Immature natural killer cell (primary cell): ENCODE measurements around the gene DOCK4. TPM values are rescaled to one million over a fixed set of nuclear protein-coding genes. Genes with fewer than 3 reads are reported as not detected.
"Not testable (repeated sequence)": the region's sequence is repeated elsewhere in the genome, so short reads cannot be mapped to it uniquely, and the experiment has no call there.

Experiments used
- DNase-seq, 3 donors: peaks; one replicate each; pipeline ENCODE4 v3.0.0; 2022; ENCODE audit warnings: mixed read lengths in 1 of 3
- H3K27ac Mint-ChIP-seq, 6 donors: one replicate each; pipeline ENCODE4 v1.8.0; 2020; ENCODE audit warnings: mixed read lengths in 6 of 6, mild to moderate bottlenecking in 5 of 6, inconsistent platforms in 4 of 6, moderate library complexity in 3 of 6
- H3K27me3 Mint-ChIP-seq, 3 donors: one replicate each; pipeline ENCODE4 v1.8.0; 2020 to 2021; ENCODE audit warnings: low read depth in 3 of 3, mild to moderate bottlenecking in 3 of 3, mixed read lengths in 3 of 3, moderate library complexity in 3 of 3, inconsistent platforms in 1 of 3
- H3K36me3 Mint-ChIP-seq, 3 donors: one replicate each; pipeline ENCODE4 v1.8.0; 2020; ENCODE audit warnings: mixed read lengths in 3 of 3, inconsistent platforms in 2 of 3, mild to moderate bottlenecking in 2 of 3
- H3K4me1 Mint-ChIP-seq, 2 donors: one replicate each; pipeline ENCODE4 v1.8.0; 2020; ENCODE audit warnings: inconsistent platforms in 2 of 2, mild to moderate bottlenecking in 2 of 2, mixed read lengths in 2 of 2, moderate library complexity in 1 of 2
- H3K4me3 Mint-ChIP-seq, 5 donors: one replicate each; pipeline ENCODE4 v1.8.0; 2020; ENCODE audit warnings: mild to moderate bottlenecking in 5 of 5, mixed read lengths in 5 of 5, inconsistent platforms in 3 of 5, moderate library complexity in 3 of 5
- H3K9me3 Mint-ChIP-seq, 6 donors: one replicate each; pipeline ENCODE4 v1.8.0; 2020; ENCODE audit warnings: mild to moderate bottlenecking in 6 of 6, mixed read lengths in 6 of 6, inconsistent platforms in 4 of 6, moderate library complexity in 3 of 6
- polyA plus RNA-seq, 3 donors: library from polyadenylated mRNA; unstranded; fragments of 300-500 nt; fragmentation: Illumina TruSeq; gene quantifications; one replicate each; pipeline ENCODE4 v1.2.3, GENCODE V29; 2021

DOCK4 gene
- polyA plus RNA-seq, 3 donors from 2014 or later = 0.18 TPM; not detected in 2

DNA sequence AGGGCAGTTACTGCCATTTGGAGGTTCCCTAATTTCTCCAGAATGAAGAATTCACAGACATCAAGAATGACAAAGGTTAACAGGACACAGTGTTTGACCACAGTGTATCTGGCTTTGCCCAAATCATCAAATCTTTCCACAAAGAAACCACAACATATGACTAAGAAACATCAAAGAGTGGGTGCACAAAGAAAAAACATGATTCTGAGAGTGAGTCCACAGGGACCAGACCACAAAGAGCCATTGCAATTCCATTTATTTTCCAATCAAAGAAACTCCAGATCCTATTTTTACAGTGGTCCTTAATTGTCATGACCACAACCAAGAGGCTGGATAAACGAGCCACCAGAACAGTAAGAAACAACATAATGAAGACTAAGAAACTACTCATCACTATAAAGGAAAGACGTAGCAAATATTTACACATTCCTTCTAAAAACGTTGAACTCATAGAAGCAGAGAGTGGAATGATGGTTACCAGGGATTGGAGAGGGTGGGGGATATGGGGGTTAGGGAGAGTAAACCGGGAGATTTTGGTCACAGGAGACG, 286.5 kb downstream of the DOCK4 start:
- H3K4me1 Mint-ChIP-seq = no peaks in the 10 kb centered on the region
- peaks cover 1 to 2% (median 2%) of the 10 kb centered on the region in 3 donors for H3K27me3 Mint-ChIP-seq
- DNase-seq = no peak
- no peak overlapping the region for H3K4me3 Mint-ChIP-seq
- no peak overlapping the region for H3K27ac Mint-ChIP-seq
- peaks cover 0 to 6% (median 0%) of the 10 kb centered on the region in 6 donors for H3K9me3 Mint-ChIP-seq
- no peaks in the 10 kb centered on the region for H3K36me3 Mint-ChIP-seq

DNA sequence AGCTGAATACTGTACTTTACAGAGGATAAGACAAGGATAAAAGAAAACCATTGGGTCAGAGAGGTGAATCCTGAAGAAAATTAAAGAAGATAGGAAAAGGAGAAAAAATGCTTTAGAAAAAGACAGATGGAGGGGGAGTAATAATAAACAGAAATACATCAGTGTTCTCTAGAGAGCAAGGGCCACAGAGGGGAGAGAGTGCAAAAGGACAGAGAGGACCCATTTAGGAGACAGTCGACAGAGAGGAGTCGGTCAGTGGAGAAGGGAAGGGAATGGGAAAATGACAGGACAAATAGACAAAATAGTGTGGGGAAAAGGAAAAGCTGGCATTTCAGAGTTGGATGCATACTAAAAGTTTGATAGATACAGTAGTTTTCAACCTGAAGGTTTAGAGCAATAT, 287.0 kb downstream of the DOCK4 start:
- H3K27me3 Mint-ChIP-seq = peaks cover 1 to 3% (median 2%) of the 10 kb centered on the region in 3 donors
- DNase-seq = no peak
- H3K9me3 Mint-ChIP-seq = peaks cover 0 to 6% (median under 1%) of the 10 kb centered on the region in 6 donors
- H3K27ac Mint-ChIP-seq = no peak overlapping the region
- no peaks in the 10 kb centered on the region for H3K36me3 Mint-ChIP-seq
- no peak overlapping the region for H3K4me3 Mint-ChIP-seq
- H3K4me1 Mint-ChIP-seq = no peaks in the 10 kb centered on the region

DNA sequence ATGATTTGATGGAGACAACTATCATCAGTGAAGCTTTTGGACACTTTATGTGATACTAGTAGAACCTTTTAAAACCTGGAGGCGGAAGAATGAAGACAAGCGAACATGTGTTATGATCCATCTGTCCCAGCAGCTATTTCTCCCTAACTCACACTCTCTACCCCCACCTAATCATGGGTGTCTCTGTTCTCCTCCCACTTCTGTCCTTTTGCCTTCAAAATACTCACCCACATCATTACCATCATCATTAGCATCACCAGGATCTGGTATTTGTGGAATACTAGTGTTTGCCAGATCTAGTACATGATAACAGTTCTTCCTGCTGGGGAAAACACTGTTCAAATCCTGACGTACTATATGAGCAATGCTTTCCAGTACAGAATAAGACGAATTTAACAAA, 287.7 kb downstream of the DOCK4 start:
- H3K36me3 Mint-ChIP-seq = no peaks in the 10 kb centered on the region
- DNase-seq = no peak
- no peak overlapping the region for H3K27ac Mint-ChIP-seq
- peaks cover 0 to 6% (median 1%) of the 10 kb centered on the region in 6 donors for H3K9me3 Mint-ChIP-seq
- H3K4me3 Mint-ChIP-seq = no peak overlapping the region
- peaks cover 1 to 3% (median 2%) of the 10 kb centered on the region in 3 donors for H3K27me3 Mint-ChIP-seq
- H3K4me1 Mint-ChIP-seq = no peaks in the 10 kb centered on the region

DNA sequence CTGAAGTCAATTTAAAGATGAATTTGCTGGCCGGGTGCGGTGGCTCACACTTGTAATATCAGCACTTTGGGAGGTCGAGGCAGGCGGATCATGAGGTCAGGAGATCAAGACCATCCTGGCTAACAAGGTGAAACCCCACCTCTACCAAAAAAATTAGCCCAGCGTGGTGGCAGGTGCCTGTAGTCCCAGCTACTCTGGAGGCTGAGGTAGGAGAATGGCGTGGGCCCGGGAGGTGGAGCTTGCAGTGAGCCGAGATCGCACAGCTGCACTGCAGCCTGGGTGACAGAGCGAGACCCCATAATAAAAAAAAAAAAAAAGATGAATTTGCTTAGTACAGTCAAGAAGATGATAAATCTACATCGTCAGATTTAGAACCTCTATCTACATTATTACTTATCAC, 288.8 kb downstream of the DOCK4 start:
- not testable (repeated sequence) for H3K9me3 Mint-ChIP-seq, H3K4me1 Mint-ChIP-seq, H3K4me3 Mint-ChIP-seq, H3K27me3 Mint-ChIP-seq, H3K36me3 Mint-ChIP-seq, H3K27ac Mint-ChIP-seq, DNase-seq

DNA sequence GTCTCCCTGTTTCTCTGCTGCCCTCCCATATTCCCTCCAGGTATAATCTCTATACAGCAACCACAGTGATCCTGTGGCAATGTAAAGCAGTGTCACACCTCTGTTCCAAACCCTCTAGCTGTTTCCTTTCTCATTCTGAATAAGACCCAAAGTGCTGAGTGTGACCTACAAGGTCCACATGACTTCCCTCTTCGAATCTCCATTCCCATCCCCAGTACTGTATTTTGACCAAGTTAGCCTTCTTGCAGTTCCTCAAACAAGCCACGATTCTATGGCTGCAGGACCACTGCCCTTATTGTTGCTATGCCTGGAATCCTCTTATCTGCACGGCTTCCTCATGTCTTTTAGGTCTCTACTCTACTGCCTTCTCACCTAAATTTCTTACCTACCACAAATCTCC, 291.9 kb downstream of the DOCK4 start:
- Mint-ChIP-seq H3K27ac (no peak overlapping the region), H3K36me3 (no peaks in the 10 kb centered on the region), H3K4me3 (no peak overlapping the region), H3K9me3 (peaks cover 0 to 5% (median 4%) of the 10 kb centered on the region in 6 donors), H3K4me1 (no peaks in the 10 kb centered on the region), H3K27me3 (peaks cover 1 to 2% (median 2%) of the 10 kb centered on the region in 3 donors)
- DNase-seq = no peak

DNA sequence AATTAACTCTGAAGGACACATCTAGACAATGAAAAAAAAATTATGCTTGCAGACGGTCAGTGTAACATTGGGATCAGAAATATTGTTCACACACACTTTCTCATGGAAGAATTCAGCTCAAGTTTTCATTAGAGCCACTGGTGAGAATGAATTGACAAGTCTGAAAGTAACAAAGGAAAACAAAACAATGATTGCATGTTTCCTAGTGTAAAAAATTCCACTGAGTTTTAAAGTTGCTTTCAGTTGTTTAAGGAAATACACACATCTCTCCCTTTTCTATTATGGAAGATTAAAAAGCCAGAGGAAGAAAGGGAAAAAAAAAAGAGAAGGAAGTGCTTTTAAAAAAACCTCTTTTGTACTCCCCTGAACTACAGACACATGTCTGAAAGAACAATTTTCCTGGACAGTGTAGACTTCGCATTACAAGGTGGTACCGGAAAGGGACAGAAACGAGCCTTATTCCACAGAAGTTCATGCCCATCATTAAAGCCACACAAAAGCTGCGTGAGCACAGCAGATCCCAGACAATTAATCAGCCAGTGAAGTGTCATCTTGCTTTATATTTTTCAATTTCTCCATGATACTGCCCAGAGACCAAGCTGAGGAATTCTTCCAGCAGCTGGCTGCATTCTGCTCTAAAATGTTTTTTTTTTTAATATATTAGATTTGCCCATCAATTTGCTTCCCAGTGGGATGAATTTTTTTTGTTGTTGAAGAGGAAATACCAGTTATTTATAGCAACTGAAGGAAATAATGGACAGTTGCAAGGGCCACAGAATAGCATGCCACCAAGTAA, 294.8 kb downstream of the DOCK4 start:
- no peaks in the 10 kb centered on the region for H3K36me3 Mint-ChIP-seq
- no peak for DNase-seq
- H3K9me3 Mint-ChIP-seq = peaks cover 2 to 11% (median 4%) of the 10 kb centered on the region in 6 donors
- no peaks in the 10 kb centered on the region for H3K4me1 Mint-ChIP-seq
- H3K27me3 Mint-ChIP-seq = peaks cover 0 to 2% (median 0%) of the 10 kb centered on the region in 3 donors
- no peak overlapping the region for H3K27ac Mint-ChIP-seq
- no peak overlapping the region for H3K4me3 Mint-ChIP-seq

DNA sequence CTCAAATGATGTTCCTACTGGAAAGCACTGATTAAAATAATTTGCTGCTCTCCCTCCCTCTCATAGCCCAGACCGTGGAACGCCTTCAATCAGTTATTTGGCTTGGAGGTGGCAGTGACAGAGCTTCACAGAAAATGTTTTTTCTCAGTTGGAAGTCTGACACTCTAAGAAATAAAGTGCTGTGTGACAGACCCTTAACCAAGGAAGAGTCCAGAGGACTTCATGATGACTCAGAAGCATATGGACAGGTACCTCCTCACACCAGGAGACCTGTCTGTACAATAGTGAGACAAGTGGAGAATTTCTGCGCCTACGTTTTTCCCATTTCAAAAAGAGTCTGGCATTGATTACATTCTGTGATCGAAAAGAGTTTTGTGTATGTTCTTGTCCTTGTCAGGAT, 295.5 kb downstream of the DOCK4 start:
- H3K27me3 Mint-ChIP-seq = peaks cover 0 to 2% (median 0%) of the 10 kb centered on the region in 3 donors
- no peak overlapping the region for H3K4me3 Mint-ChIP-seq
- no peak for DNase-seq
- H3K9me3 Mint-ChIP-seq = peaks cover 2 to 13% (median 6%) of the 10 kb centered on the region in 6 donors
- H3K27ac Mint-ChIP-seq = no peak overlapping the region
- H3K36me3 Mint-ChIP-seq = no peaks in the 10 kb centered on the region
- no peaks in the 10 kb centered on the region for H3K4me1 Mint-ChIP-seq

DNA sequence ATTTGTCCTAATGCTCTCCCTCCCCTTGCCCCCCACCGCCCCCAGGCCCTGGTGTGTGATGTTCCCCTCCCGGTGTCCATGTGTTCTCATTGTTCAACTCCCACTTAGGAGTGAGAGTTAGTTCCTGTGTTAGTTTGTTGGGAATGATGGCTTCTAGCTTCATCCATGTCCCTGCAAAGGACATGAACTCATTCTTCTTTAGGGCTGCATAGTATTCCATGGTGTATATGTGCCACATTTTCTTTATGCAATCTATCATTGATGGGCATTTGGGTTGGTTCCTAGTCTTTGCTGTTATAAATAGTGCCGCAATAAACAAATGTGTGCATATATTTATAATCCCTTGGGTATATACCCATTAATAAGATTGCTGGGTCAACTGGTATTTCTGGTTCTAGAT, 297.5 kb downstream of the DOCK4 start:
- DNase-seq, H3K36me3 Mint-ChIP-seq, H3K4me1 Mint-ChIP-seq, H3K4me3 Mint-ChIP-seq, H3K27ac Mint-ChIP-seq, H3K27me3 Mint-ChIP-seq, H3K9me3 Mint-ChIP-seq: not testable (repeated sequence)

DNA sequence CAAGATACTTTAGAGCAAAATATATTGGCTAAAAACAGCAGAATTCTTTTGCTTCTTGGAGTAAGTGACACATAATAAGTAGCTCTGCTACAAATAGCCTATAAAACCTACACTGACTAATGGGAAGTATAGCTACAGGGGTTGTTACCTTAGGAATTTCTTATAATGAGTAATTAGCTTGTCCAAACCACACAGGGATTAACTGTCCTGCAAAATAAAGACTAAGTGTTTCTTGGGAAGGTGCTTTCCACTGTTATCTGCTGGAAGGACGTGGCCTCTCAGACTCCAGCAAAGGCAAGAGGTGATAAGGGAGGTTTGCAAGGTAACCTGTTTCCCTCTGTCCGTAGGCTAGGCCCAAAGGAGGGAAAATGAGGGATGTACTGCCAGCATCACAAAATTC, 302.4 kb downstream of the DOCK4 start:
- no peaks in the 10 kb centered on the region for H3K27me3 Mint-ChIP-seq
- H3K4me3 Mint-ChIP-seq = no peak overlapping the region
- H3K36me3 Mint-ChIP-seq = no peaks in the 10 kb centered on the region
- DNase-seq = no peak
- H3K4me1 Mint-ChIP-seq = no peaks in the 10 kb centered on the region
- H3K9me3 Mint-ChIP-seq = peaks cover 0 to 9% (median 3%) of the 10 kb centered on the region in 6 donors
- no peak overlapping the region for H3K27ac Mint-ChIP-seq

DNA sequence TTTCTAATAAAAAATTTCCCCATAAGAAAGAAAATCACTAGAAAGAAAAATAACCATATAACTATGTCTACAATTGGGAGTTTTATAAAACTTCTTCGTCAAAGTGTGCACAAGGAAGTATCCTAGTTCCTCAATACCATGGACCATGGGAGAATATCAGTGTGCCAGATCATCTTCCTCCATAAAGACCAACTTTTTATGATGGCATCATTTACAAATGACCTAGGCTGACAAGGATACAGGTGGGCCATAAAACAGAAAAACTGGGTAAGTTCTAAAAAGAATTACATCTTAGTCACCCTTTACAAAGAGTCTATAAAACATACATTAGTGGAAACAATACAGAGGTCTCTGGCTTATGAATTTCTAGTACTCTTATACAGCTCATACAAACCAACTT, 303.2 kb downstream of the DOCK4 start:
- peaks cover 0 to 10% (median 3%) of the 10 kb centered on the region in 6 donors for H3K9me3 Mint-ChIP-seq
- H3K27ac Mint-ChIP-seq = no peak overlapping the region
- no peak overlapping the region for H3K4me3 Mint-ChIP-seq
- H3K27me3 Mint-ChIP-seq = no peaks in the 10 kb centered on the region
- no peaks in the 10 kb centered on the region for H3K36me3 Mint-ChIP-seq
- DNase-seq = no peak
- no peaks in the 10 kb centered on the region for H3K4me1 Mint-ChIP-seq

DNA sequence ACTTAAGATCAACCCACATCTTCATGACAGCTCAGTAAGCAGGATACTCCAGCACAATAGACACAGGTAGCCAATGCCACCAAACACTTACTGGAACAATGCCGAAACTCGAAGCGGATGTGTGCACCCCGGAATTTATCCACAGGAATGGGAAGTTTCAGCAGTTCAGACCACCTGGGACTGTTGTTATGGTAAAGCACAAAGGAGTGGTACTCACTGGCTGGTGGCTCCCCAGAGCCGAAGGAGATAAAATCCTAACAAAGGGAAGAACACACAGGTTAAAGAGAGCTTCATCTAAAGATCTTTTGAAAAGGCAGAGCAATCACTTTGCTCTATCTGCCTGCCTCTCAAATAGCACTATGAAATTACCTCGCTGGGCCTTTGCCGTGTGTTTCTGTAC, 305.9 kb downstream of the DOCK4 start:
- no peak for DNase-seq
- no peaks in the 10 kb centered on the region for H3K27me3 Mint-ChIP-seq
- H3K9me3 Mint-ChIP-seq = peaks cover 0 to 5% (median 0%) of the 10 kb centered on the region in 6 donors
- H3K4me1 Mint-ChIP-seq = no peaks in the 10 kb centered on the region
- no peak overlapping the region for H3K27ac Mint-ChIP-seq
- H3K4me3 Mint-ChIP-seq = no peak overlapping the region
- no peaks in the 10 kb centered on the region for H3K36me3 Mint-ChIP-seq

DNA sequence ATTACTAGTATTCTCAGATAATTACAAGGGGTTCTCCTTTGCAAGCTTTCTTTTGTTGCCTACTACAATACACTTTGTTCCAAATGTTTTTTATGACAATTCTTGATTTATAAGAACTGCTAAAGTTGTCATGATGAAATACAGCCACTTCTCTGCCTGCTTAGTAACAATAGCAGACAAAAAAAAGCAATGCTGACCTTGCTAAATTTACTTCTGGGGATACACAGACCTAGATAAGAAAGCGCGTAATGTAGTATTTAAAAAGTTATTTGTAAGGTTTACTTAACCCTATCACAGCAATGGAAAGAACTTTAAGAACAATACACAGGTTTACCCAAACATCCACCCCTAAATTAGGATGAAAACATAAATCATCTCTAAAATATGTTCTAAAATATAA, 311.1 kb downstream of the DOCK4 start:
- no peak for DNase-seq
- no peak overlapping the region for H3K4me3 Mint-ChIP-seq
- H3K4me1 Mint-ChIP-seq = no peaks in the 10 kb centered on the region
- H3K36me3 Mint-ChIP-seq = no peaks in the 10 kb centered on the region
- H3K9me3 Mint-ChIP-seq = peaks cover 0 to 7% (median 0%) of the 10 kb centered on the region in 6 donors
- H3K27me3 Mint-ChIP-seq = no peaks in the 10 kb centered on the region
- H3K27ac Mint-ChIP-seq = no peak overlapping the region

DNA sequence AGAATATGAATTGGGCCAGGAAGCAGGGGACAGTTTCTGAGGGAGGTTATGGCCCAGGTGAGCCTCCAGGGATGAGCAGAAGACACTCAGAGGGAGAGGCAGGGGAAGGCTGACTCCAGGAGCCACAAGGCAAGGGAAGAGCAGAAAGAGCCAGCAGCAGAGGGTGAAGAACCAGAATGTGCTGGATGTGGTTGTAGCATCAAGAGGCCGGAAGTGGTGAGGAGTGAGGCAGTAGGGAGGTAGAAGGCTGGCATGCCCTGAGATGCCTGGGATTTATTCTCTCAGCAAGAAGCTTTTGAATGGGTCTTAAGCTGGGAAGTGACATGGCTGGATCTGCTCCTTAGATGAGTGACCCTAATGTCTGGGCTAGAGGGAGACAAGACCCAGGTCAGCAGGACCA, 311.7 kb downstream of the DOCK4 start:
- Mint-ChIP-seq H3K27me3 (no peaks in the 10 kb centered on the region), H3K36me3 (no peaks in the 10 kb centered on the region), H3K27ac (no peak overlapping the region), H3K9me3 (peaks cover 0 to 7% (median 0%) of the 10 kb centered on the region in 6 donors), H3K4me1 (no peaks in the 10 kb centered on the region), H3K4me3 (no peak overlapping the region)
- DNase-seq = no peak

DNA sequence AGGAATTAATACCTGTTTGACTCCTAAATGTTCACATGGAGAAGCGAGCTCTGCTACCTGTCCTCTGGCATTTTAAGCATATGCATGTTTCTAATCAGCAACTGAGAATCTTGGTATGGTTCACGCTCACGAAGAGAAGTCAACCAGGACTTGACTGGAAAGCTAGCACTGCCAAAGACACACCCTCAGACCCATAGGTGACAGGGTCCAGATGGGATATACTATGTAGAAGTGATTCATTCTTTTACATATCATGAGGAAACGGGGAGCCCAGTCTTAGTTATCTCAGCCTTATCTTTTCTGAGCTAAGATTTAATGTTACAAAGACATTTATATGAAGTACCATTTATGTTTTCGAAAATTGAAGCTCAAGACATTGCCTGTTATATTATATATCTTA, 313.0 kb downstream of the DOCK4 start:
- H3K4me3 Mint-ChIP-seq = no peak overlapping the region
- no peak overlapping the region for H3K27ac Mint-ChIP-seq
- H3K27me3 Mint-ChIP-seq = no peaks in the 10 kb centered on the region
- H3K9me3 Mint-ChIP-seq = peaks cover 0 to 7% (median 0%) of the 10 kb centered on the region in 6 donors
- H3K4me1 Mint-ChIP-seq = no peaks in the 10 kb centered on the region
- DNase-seq = no peak
- no peaks in the 10 kb centered on the region for H3K36me3 Mint-ChIP-seq

DNA sequence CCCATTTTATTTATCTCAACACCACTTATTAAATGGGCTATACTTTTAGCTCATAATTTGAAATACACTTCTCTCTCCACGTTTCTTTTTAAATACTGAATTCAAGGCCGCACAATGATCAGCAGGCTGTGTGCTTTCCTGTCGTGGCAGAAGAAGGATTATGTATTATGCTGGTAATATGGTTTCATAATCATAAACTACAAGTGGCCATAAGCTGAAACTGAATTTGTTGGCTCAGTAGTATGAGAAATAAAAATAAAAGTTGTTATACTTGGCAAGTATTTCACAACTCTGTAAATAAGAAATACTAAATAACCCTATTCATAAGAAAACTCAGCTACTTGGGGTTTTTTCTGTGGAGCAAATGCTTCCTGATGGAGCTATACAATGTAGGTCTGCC, 313.6 kb downstream of the DOCK4 start:
- no peaks in the 10 kb centered on the region for H3K27me3 Mint-ChIP-seq
- no peak overlapping the region for H3K4me3 Mint-ChIP-seq
- H3K4me1 Mint-ChIP-seq = no peaks in the 10 kb centered on the region
- no peak for DNase-seq
- peaks cover 0 to 5% (median 0%) of the 10 kb centered on the region in 6 donors for H3K9me3 Mint-ChIP-seq
- no peaks in the 10 kb centered on the region for H3K36me3 Mint-ChIP-seq
- H3K27ac Mint-ChIP-seq = no peak overlapping the region
